ENCODE results near the gene EIF1AD. TPM values are rescaled to one million over a fixed set of nuclear protein-coding genes. Genes with fewer than 3 reads are reported as not detected.
A peak's percentile ranks its signal among the peaks of the same experiment; 100 is the strongest.

EIF1AD gene
- total and polyA plus RNA-seq, 9 of the 15 experiments (the other 6 are each of a cell fraction or from before 2014, with no cell fraction given), result 50.1 to 98.8 (median 58.7) TPM

- TF ChIP-seq, protein P1, sequence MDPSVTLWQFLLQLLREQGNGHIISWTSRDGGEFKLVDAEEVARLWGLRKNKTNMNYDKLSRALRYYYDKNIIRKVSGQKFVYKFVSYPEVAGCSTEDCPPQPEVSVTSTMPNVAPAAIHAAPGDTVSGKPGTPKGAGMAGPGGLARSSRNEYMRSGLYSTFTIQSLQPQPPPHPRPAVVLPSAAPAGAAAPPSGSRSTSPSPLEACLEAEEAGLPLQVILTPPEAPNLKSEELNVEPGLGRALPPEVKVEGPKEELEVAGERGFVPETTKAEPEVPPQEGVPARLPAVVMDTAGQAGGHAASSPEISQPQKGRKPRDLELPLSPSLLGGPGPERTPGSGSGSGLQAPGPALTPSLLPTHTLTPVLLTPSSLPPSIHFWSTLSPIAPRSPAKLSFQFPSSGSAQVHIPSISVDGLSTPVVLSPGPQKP (CRISPR knock-in tag; IDR thresholded peaks at IDR 0.05), result no peak
- TF ChIP-seq STAT5A (IDR thresholded peaks at IDR 0.05; ENCODE audit: borderline replicate concordance, low read length) (no peak), BCL6 (CRISPR knock-in tag; IDR thresholded peaks at IDR 0.05) (no peak), KDM1A (IDR thresholded peaks at IDR 0.05) (no peak), ZZZ3 (IDR thresholded peaks at IDR 0.05) (no peak), FOXP1 (CRISPR knock-in tag; IDR thresholded peaks at IDR 0.05) (no peak), PHB2 (IDR thresholded peaks at IDR 0.05; ENCODE audit: low read depth) (no peak), MNT (conservative IDR thresholded peaks at IDR 0.05) (no peak; a peak in 1 of 4 replicates), ARID1B (IDR thresholded peaks at IDR 0.05) (no peak), TBL1XR1 (IDR thresholded peaks at IDR 0.05; ENCODE audit: low read length in 2 of 2) (peak in 1 of 2 experiments; percentile 47; a peak in 2 of 4 replicates), NKRF (IDR thresholded peaks at IDR 0.05; ENCODE audit: borderline replicate concordance) (no peak), ZNF184 (CRISPR knock-in tag; IDR thresholded peaks at IDR 0.05) (no peak), HSF4 (CRISPR knock-in tag; IDR thresholded peaks at IDR 0.05; ENCODE audit: borderline replicate concordance) (no peak)
- TF ChIP-seq, protein P2, sequence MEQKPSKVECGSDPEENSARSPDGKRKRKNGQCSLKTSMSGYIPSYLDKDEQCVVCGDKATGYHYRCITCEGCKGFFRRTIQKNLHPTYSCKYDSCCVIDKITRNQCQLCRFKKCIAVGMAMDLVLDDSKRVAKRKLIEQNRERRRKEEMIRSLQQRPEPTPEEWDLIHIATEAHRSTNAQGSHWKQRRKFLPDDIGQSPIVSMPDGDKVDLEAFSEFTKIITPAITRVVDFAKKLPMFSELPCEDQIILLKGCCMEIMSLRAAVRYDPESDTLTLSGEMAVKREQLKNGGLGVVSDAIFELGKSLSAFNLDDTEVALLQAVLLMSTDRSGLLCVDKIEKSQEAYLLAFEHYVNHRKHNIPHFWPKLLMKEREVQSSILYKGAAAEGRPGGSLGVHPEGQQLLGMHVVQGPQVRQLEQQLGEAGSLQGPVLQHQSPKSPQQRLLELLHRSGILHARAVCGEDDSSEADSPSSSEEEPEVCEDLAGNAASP (IDR thresholded peaks at IDR 0.05), result no peak
- TF ChIP-seq, protein P3, sequence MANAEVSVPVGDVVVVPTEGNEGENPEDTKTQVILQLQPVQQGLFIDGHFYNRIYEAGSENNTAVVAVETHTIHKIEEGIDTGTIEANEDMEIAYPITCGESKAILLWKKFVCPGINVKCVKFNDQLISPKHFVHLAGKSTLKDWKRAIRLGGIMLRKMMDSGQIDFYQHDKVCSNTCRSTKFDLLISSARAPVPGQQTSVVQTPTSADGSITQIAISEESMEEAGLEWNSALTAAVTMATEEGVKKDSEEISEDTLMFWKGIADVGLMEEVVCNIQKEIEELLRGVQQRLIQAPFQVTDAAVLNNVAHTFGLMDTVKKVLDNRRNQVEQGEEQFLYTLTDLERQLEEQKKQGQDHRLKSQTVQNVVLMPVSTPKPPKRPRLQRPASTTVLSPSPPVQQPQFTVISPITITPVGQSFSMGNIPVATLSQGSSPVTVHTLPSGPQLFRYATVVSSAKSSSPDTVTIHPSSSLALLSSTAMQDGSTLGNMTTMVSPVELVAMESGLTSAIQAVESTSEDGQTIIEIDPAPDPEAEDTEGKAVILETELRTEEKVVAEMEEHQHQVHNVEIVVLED (CRISPR knock-in tag; IDR thresholded peaks at IDR 0.05), result no peak
- TF ChIP-seq, protein P4, sequence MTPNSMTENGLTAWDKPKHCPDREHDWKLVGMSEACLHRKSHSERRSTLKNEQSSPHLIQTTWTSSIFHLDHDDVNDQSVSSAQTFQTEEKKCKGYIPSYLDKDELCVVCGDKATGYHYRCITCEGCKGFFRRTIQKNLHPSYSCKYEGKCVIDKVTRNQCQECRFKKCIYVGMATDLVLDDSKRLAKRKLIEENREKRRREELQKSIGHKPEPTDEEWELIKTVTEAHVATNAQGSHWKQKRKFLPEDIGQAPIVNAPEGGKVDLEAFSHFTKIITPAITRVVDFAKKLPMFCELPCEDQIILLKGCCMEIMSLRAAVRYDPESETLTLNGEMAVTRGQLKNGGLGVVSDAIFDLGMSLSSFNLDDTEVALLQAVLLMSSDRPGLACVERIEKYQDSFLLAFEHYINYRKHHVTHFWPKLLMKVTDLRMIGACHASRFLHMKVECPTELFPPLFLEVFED (CRISPR knock-in tag; conservative IDR thresholded peaks at IDR 0.05), result no peak
- TF ChIP-seq, protein P5, sequence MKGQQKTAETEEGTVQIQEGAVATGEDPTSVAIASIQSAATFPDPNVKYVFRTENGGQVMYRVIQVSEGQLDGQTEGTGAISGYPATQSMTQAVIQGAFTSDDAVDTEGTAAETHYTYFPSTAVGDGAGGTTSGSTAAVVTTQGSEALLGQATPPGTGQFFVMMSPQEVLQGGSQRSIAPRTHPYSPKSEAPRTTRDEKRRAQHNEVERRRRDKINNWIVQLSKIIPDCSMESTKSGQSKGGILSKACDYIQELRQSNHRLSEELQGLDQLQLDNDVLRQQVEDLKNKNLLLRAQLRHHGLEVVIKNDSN (CRISPR knock-in tag; IDR thresholded peaks at IDR 0.05), result no peak
These were observed 13.0 kb downstream of the EIF1AD start (continued) for GRCh38 chr11:65988791-65989592.

Data from K562 (cell line).